HEK293T (cell line): ENCODE data around the gene STEAP1B.

ENCODE experiments used
- CTCF ChIA-PET: fragments of 350-600 bp; formaldehyde crosslinking; extraction: SDS; loops from one replicate; lab custom pipeline; 2021; ENCODE audit warnings: antibody characterized with exemption, inconsistent platforms; lab: Yijun Ruan, JAX
- POLR2A ChIA-PET: fragments of 350-600 bp; formaldehyde crosslinking; extraction: SDS; loops from one replicate; lab custom pipeline; 2020; ENCODE audit warnings: antibody characterized with exemption, inconsistent platforms; lab: Yijun Ruan, JAX
- DNase-seq: peaks from one replicate; pipeline ENCODE4 v3.0.0; 2012; ENCODE audit warnings: mixed read lengths; ENCODE audit errors: extremely low spot score
- ARNT ChIP-seq: fragments of 450-650 bp; IDR thresholded peaks from 2 replicates; pipeline ENCODE4 v1.6.1; 2017; ENCODE audit warnings: mild to moderate bottlenecking
- BHLHE40 ChIP-seq: fragments of 450-650 bp; IDR thresholded peaks from 2 replicates; pipeline ENCODE4 v1.6.1; 2016; ENCODE audit warnings: mild to moderate bottlenecking, moderate library complexity, borderline replicate concordance
- CTBP1 ChIP-seq: fragments of 450-650 bp; IDR thresholded peaks from 2 replicates; pipeline ENCODE4 v1.6.1; 2016; ENCODE audit warnings: borderline replicate concordance
- ELF4 ChIP-seq: fragments of 450-650 bp; IDR thresholded peaks from 2 replicates; pipeline ENCODE4 v1.6.1; 2017; ENCODE audit warnings: antibody characterized with exemption
- FOXA1 ChIP-seq: fragments of 450-650 bp; IDR thresholded peaks from 2 replicates; pipeline ENCODE4 v1.6.1; 2016; ENCODE audit warnings: mild to moderate bottlenecking
- FOXK2 ChIP-seq: fragments of 450-650 bp; IDR thresholded peaks from 2 replicates; pipeline ENCODE4 v1.6.1; 2016; ENCODE audit warnings: mild to moderate bottlenecking
- FOXM1 ChIP-seq: fragments of 450-650 bp; IDR thresholded peaks from 2 replicates; pipeline ENCODE4 v1.6.1; 2017; ENCODE audit warnings: mild to moderate bottlenecking, borderline replicate concordance
- HDGF ChIP-seq: fragments of 450-650 bp; IDR thresholded peaks from 2 replicates; pipeline ENCODE4 v1.6.1; 2017; ENCODE audit warnings: antibody characterized with exemption, borderline replicate concordance
- L3MBTL2 ChIP-seq: fragments of 450-650 bp; conservative IDR thresholded peaks from 2 replicates; pipeline ENCODE4 v1.6.1; 2016; ENCODE audit warnings: mild to moderate bottlenecking
- LEF1 ChIP-seq: fragments of 450-650 bp; IDR thresholded peaks from 2 replicates; pipeline ENCODE4 v1.6.1; 2017; ENCODE audit warnings: mild to moderate bottlenecking, borderline replicate concordance
- NFRKB ChIP-seq: fragments of 450-650 bp; IDR thresholded peaks from 2 replicates; pipeline ENCODE4 v1.6.1; 2016; ENCODE audit warnings: mild to moderate bottlenecking, moderate library complexity
- SP1 ChIP-seq: fragments of 450-650 bp; IDR thresholded peaks from 2 replicates; pipeline ENCODE4 v1.6.1; 2017
- SUZ12 ChIP-seq: fragments of 450-650 bp; IDR thresholded peaks from 2 replicates; pipeline ENCODE4 v1.6.1; 2016; ENCODE audit warnings: mild to moderate bottlenecking
- TARDBP ChIP-seq: fragments of 450-650 bp; IDR thresholded peaks from 2 replicates; pipeline ENCODE4 v1.6.1; 2016
- ZNF384 ChIP-seq: fragments of 450-650 bp; IDR thresholded peaks from 2 replicates; pipeline ENCODE4 v1.6.1; 2016
- TF ChIP-seq, protein P1 (sequence below): fragments of 450-650 bp; IDR thresholded peaks from 2 replicates; pipeline ENCODE4 v1.6.1; 2016

The STEAP1B gene

DNA sequence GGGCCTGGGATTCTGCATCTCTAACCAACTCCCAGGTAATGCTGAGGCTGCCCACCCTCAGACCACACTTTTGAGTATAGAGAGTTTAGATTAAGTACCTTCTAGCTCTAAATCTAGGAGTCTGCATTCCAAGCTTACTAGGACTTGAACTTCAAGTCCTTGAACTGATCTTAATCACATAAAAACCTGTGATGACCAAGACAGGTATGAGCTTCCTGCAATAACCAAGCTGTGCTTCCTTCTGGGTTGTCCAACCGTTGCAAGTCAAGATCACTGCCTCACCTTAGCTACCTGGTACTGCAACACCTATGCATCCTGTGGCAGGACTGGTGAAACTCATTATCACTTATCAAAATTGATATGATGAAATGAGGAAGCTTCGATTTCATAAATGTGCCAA, 110.1 kb downstream of the STEAP1B start:
- DNase-seq: no peak
- no peak for TF ChIP-seq BHLHE40
- TF ChIP-seq FOXM1: no peak
- TF ChIP-seq SP1: no peak
- TF ChIP-seq L3MBTL2: no peak
- no peak for TF ChIP-seq ZNF384
- TF ChIP-seq FOXA1: no peak
- no peak for TF ChIP-seq TARDBP
- no peak for TF ChIP-seq SUZ12
- no peak for TF ChIP-seq CTBP1
- TF ChIP-seq FOXK2: no peak
- TF ChIP-seq, protein P1, sequence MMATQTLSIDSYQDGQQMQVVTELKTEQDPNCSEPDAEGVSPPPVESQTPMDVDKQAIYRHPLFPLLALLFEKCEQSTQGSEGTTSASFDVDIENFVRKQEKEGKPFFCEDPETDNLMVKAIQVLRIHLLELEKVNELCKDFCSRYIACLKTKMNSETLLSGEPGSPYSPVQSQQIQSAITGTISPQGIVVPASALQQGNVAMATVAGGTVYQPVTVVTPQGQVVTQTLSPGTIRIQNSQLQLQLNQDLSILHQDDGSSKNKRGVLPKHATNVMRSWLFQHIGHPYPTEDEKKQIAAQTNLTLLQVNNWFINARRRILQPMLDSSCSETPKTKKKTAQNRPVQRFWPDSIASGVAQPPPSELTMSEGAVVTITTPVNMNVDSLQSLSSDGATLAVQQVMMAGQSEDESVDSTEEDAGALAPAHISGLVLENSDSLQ: no peak
- no peak for TF ChIP-seq ELF4
- TF ChIP-seq NFRKB: no peak
- no peak for TF ChIP-seq LEF1
- TF ChIP-seq HDGF: no peak
- TF ChIP-seq ARNT: no peak
- POLR2A ChIA-PET: no interaction called here
- CTCF ChIA-PET: no interaction called here

DNA sequence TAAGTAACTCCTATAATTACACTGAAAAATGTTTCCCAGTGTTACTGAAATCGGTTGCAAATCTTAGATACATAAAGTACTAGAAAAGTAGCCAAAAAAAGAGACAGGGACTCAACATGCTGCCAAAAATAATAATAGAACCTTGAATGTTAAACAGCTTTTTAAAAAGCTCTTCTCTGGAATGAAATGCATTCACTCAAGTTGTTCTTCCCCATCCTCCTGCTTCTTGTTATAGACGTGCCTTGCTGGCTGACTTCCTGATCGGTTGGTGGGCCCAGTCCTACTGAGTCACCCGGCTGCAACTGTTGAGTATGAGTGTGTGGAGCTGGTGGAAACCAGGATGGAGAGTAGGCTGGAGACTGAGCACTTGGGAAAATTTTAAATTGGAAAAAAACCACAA, 112.4 kb downstream of the STEAP1B start:
- POLR2A ChIA-PET: no interaction called here
- no peak for DNase-seq
- CTCF ChIA-PET: no interaction called here
- TF ChIP-seq, protein P1: no peak
- TF ChIP-seq SP1 (no peak), ZNF384 (no peak), ARNT (no peak), L3MBTL2 (no peak), SUZ12 (no peak), NFRKB (no peak), LEF1 (no peak), BHLHE40 (no peak), HDGF (no peak), FOXM1 (no peak)

DNA sequence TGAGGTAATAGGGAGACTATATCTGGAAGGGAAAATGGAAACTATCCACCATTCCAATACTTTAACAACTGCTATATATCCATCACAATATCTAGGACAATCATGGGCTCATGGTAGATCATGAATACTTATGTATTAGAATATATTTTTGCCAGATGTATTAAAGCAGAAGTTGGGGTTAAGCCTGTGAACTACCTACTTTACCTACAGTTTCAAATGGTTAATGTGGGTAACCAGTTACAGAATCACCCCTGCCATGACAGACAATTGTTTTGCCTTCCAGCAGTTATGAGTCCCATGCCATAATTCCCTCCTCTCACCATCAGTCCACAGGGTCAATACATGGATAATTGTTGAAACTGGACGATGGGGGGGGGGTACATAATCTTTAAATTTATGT, 113.1 kb downstream of the STEAP1B start:
- ChIA-PET CTCF (no interaction called here), POLR2A (no interaction called here)
- TF ChIP-seq L3MBTL2 (no peak), ZNF384 (no peak), FOXM1 (no peak), HDGF (no peak), ELF4 (no peak)
- TF ChIP-seq, protein P1: no peak
- DNase-seq: no peak

- DNase-seq: no peak
- ChIA-PET POLR2A (no interaction called here), CTCF (no interaction called here)
- TF ChIP-seq FOXA1 (no peak), SUZ12 (no peak), FOXK2 (no peak), SP1 (no peak), BHLHE40 (no peak), ZNF384 (no peak), ELF4 (no peak), CTBP1 (no peak), HDGF (no peak), NFRKB (no peak), FOXM1 (no peak), L3MBTL2 (no peak), ARNT (no peak), TARDBP (no peak), LEF1 (no peak)
- TF ChIP-seq, protein P1: no peak
Observed at GRCh38 chr7:22386206-22386858, 113.7 kb downstream of the STEAP1B start.

DNA sequence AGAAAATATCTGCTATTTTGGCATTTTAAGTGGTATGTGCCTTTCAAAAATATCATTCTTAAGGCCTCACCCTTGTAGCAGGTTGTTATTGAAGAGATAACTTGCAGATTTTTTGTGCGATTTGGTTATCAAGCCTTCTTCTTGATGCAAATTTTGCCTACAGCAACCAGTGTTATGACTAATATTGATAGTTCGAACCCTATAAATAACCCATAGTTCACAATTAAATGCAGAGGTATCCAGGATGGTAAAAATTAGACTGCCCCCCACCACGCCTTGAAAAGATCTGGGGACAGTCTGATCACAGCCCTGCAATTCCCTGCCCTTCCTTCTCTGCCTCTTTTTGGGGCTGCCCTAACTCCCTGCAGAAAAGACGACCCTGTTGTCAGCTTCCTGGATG, 114.7 kb downstream of the STEAP1B start:
- TF ChIP-seq TARDBP (no peak), FOXM1 (no peak), CTBP1 (no peak), ZNF384 (no peak), HDGF (no peak), ARNT (no peak), FOXA1 (no peak), SP1 (no peak), SUZ12 (no peak), FOXK2 (no peak), L3MBTL2 (no peak), BHLHE40 (no peak), LEF1 (no peak), NFRKB (no peak), ELF4 (no peak)
- TF ChIP-seq, protein P1: no peak
- no peak for DNase-seq
- ChIA-PET CTCF (no interaction called here), POLR2A (no interaction called here)
